Measurements from ENCODE around the gene MGMT. TPM values are rescaled to one million over a fixed set of nuclear protein-coding genes. Genes with fewer than 3 reads are reported as not detected.

The MGMT gene
- total and polyA plus RNA-seq, 2 donors from 2014 or later, result 25.9 to 70.0 TPM

DNA sequence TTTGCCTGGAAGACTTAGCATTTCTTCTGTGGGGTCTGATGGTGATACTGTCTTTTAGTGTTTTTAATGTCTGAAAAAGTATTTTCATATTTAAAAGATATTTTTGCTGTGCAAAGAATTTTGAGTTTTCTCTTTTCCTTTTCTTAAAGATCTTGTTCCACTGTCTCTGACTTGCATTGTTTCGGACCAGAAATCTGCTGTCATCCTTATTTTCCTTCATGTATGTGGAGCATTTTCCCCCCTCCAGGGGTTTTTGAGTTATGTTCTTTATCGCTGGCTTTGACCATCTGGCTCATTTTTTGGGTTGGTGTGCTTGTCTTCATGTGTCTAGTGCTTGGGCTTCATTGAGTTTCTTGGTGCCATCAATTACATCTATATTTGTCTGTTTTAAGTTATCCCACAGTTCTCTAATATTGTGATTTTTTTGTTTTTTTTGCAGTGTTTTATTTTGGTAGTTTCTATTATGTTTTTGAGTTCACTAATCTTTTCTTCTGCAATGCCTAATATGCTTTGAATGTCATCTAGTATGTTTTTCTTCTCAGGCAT, 119.9 kb downstream of the MGMT start:
- H3K36me3 ChIP-seq (ENCODE audit: control insufficient read depth in 2 of 3, insufficient read depth in 3 of 3, low read length in 3 of 3), result peaks cover 0 to 2% (median 0%) of the 10 kb centered on the region in 3 donors
- peaks cover 2 to 8% (median 3%) of the 10 kb centered on the region in 3 donors for H3K9me3 ChIP-seq (ENCODE audit: control insufficient read depth in 2 of 3, insufficient read depth in 1 of 3, low read length in 3 of 3)
- DNase-seq (no peak), FAIRE-seq (no peak)
- H3K27me3 ChIP-seq (ENCODE audit: control insufficient read depth, insufficient read depth, low read length), result no peaks in the 10 kb centered on the region
- H3K4me3 ChIP-seq (ENCODE audit: low read length in 3 of 3), result no peak overlapping the region
- TF ChIP-seq, protein P1, sequence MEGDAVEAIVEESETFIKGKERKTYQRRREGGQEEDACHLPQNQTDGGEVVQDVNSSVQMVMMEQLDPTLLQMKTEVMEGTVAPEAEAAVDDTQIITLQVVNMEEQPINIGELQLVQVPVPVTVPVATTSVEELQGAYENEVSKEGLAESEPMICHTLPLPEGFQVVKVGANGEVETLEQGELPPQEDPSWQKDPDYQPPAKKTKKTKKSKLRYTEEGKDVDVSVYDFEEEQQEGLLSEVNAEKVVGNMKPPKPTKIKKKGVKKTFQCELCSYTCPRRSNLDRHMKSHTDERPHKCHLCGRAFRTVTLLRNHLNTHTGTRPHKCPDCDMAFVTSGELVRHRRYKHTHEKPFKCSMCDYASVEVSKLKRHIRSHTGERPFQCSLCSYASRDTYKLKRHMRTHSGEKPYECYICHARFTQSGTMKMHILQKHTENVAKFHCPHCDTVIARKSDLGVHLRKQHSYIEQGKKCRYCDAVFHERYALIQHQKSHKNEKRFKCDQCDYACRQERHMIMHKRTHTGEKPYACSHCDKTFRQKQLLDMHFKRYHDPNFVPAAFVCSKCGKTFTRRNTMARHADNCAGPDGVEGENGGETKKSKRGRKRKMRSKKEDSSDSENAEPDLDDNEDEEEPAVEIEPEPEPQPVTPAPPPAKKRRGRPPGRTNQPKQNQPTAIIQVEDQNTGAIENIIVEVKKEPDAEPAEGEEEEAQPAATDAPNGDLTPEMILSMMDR (IDR thresholded peaks at IDR 0.05; ENCODE audit: borderline replicate concordance, extremely low read depth, insufficient read depth), result no peak
- intact Hi-C loops (cut with DNase I), result no loop called here
- H3K4me1 ChIP-seq (ENCODE audit: control insufficient read depth in 2 of 3, insufficient read depth in 2 of 3, low read depth in 1 of 3, low read length in 3 of 3), result no peaks in the 10 kb centered on the region
- no peak overlapping the region for H3K27ac ChIP-seq (ENCODE audit: low read depth in 2 of 2, low read length in 2 of 2)
- no peak overlapping the region for H3K9ac ChIP-seq (ENCODE audit: low read length in 3 of 3)

DNA sequence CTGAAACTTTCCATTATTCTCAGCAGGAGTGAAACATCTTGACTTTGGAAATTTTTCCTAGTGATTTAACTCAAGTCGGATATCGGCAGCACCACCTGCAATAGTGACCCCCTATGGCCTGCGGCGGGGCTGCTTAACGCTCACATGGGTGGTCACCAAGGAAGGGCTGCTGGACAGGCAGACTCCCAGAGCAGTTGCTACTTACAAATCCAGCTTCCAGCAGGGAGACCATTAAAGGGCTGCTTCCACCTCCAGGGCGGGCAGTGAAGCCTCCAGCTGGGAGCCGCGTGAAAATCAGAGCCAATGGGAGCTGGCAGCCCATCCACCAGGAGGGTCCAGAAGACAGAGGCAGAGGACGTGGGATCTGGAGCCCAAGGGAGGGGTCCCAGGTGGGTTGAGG, 122.5 kb downstream of the MGMT start:
- H3K27me3 ChIP-seq (ENCODE audit: control insufficient read depth, insufficient read depth, low read length), result no peaks in the 10 kb centered on the region
- TF ChIP-seq, protein P1 (IDR thresholded peaks at IDR 0.05; ENCODE audit: borderline replicate concordance, extremely low read depth, insufficient read depth), result no peak
- H3K4me3 ChIP-seq (ENCODE audit: low read length in 3 of 3), result no peak overlapping the region
- peaks cover 0 to 2% (median under 1%) of the 10 kb centered on the region in 3 donors for H3K36me3 ChIP-seq (ENCODE audit: control insufficient read depth in 2 of 3, insufficient read depth in 3 of 3, low read length in 3 of 3)
- no peak overlapping the region for H3K9ac ChIP-seq (ENCODE audit: low read length in 3 of 3)
- H3K9me3 ChIP-seq (ENCODE audit: control insufficient read depth in 2 of 3, insufficient read depth in 1 of 3, low read length in 3 of 3), result peaks cover 2 to 8% (median 3%) of the 10 kb centered on the region in 3 donors
- H3K27ac ChIP-seq (ENCODE audit: low read depth in 2 of 2, low read length in 2 of 2), result no peak overlapping the region
- FAIRE-seq (no peak), DNase-seq (no peak)
- intact Hi-C loops (cut with DNase I), result no loop called here
- H3K4me1 ChIP-seq (ENCODE audit: control insufficient read depth in 2 of 3, insufficient read depth in 2 of 3, low read depth in 1 of 3, low read length in 3 of 3), result no peaks in the 10 kb centered on the region

DNA sequence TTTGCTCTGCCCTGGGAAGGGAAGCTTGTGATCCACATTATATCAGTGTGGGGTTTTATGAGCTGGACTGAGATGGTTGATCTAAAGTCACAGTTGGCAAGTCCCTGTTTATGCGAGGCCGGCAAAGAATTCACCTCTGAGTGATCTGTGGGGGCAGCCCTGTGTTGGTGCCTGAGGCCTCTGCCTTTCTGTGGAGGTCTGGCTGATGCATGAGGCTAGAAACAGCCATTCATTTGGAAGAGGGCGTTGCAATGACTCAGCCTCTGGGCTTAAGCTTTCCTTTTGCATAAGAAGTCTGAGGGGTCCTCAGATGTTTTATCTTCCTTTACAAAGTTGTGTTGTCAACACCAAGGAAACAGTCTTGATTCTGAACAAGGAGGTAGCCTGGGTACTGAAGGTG, 126.9 kb downstream of the MGMT start:
- FAIRE-seq (no peak), DNase-seq (no peak)
- Histone ChIP-seq H3K27me3 (ENCODE audit: control insufficient read depth, insufficient read depth, low read length) (no peaks in the 10 kb centered on the region), H3K36me3 (ENCODE audit: control insufficient read depth in 2 of 3, insufficient read depth in 3 of 3, low read length in 3 of 3) (peaks cover 0 to 3% (median 1%) of the 10 kb centered on the region in 3 donors), H3K4me1 (ENCODE audit: control insufficient read depth in 2 of 3, insufficient read depth in 2 of 3, low read depth in 1 of 3, low read length in 3 of 3) (no peaks in the 10 kb centered on the region), H3K27ac (ENCODE audit: low read depth in 2 of 2, low read length in 2 of 2) (no peak overlapping the region), H3K4me3 (ENCODE audit: low read length in 3 of 3) (no peak overlapping the region), H3K9me3 (ENCODE audit: control insufficient read depth in 2 of 3, insufficient read depth in 1 of 3, low read length in 3 of 3) (no peaks in the 10 kb centered on the region), H3K9ac (ENCODE audit: low read length in 3 of 3) (no peak overlapping the region)
- intact Hi-C loops (cut with DNase I), result no loop called here
- TF ChIP-seq, protein P1 (IDR thresholded peaks at IDR 0.05; ENCODE audit: borderline replicate concordance, extremely low read depth, insufficient read depth), result no peak

DNA sequence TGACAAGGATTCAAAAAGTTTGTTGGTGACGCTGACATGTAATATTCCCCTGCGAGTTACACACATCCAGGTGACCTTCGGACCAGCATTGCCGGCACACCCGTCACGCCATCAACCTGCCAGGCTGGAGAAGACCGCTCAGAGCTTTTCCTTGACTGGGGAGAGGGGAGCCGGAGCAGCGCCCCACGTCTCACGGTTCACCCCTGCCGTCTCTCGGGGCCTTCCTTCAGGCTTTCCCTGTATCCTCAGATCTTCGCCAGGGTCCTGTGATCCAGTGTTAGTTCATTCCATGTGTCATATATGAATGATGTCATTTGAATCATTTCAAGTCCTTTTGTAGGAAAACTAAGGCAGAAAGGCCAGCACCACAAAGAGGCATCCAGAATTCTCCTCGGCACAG, 127.8 kb downstream of the MGMT start:
- DNase-seq (no peak), FAIRE-seq (no peak)
- Histone ChIP-seq H3K27ac (ENCODE audit: low read depth in 2 of 2, low read length in 2 of 2) (no peak overlapping the region), H3K4me3 (ENCODE audit: low read length in 3 of 3) (no peak overlapping the region), H3K27me3 (ENCODE audit: control insufficient read depth, insufficient read depth, low read length) (no peaks in the 10 kb centered on the region), H3K9ac (ENCODE audit: low read length in 3 of 3) (no peak overlapping the region), H3K36me3 (ENCODE audit: control insufficient read depth in 2 of 3, insufficient read depth in 3 of 3, low read length in 3 of 3) (peaks cover 0 to 3% (median 0%) of the 10 kb centered on the region in 3 donors), H3K9me3 (ENCODE audit: control insufficient read depth in 2 of 3, insufficient read depth in 1 of 3, low read length in 3 of 3) (no peaks in the 10 kb centered on the region), H3K4me1 (ENCODE audit: control insufficient read depth in 2 of 3, insufficient read depth in 2 of 3, low read depth in 1 of 3, low read length in 3 of 3) (no peaks in the 10 kb centered on the region)
- TF ChIP-seq, protein P1 (IDR thresholded peaks at IDR 0.05; ENCODE audit: borderline replicate concordance, extremely low read depth, insufficient read depth), result no peak
- intact Hi-C loops (cut with DNase I), result no loop called here
